K562 (cell line): Measurements from ENCODE around the gene MACROD2. TPM values are rescaled to one million over a fixed set of nuclear protein-coding genes. Genes with fewer than 3 reads are reported as not detected.

ENCODE experiments used
- ATAC-seq: fragments of 200-7000 bp; cut with Tn5 transposase; 3 replicates; pipeline ENCODE4 v1.9.1; 2020; ENCODE audit warnings: moderate library complexity
- BruUV-seq: library from RNA; stranded (reverse); fragments of 400-500 nt; replicated peaks from 2 replicates; lab custom pipeline; 2021; lab: Mats Ljungman, UMichigan
- CTCF ChIA-PET: fragments of 300-600 bp; formaldehyde crosslinking; extraction: SDS; loops from one replicate; lab custom pipeline; 2021; ENCODE audit warnings: low intra/inter-chr PET ratio; lab: Yijun Ruan, JAX
- POLR2A ChIA-PET: fragments of 300-600, 350-650 bp; sonication (Branson Sonifier 250); formaldehyde crosslinking; extraction: SDS; loops from one replicate; lab custom pipeline; 2021; ENCODE audit warnings: antibody characterized with exemption, inconsistent platforms; lab: Yijun Ruan, JAX
- DNase-seq, 4 experiments: peaks; one replicate each; pipeline versions ENCODE4 v3.0.0 to v3.0.0-alpha.2; 2011 to 2018; ENCODE audit warnings: low spot score in 3 of 4, mixed read lengths in 3 of 4; ENCODE audit errors: extremely low read depth in 1 of 4
- FAIRE-seq: peaks from 2 replicates; lab custom pipeline; 2011; peaks lifted over from hg19 to GRCh38; lab: Jason Lieb, UNC
- H2AFZ ChIP-seq: 2 replicates; pipeline ENCODE4 v1.6.0; 2011; ENCODE audit warnings: low read depth, low read length, control low read depth, inconsistent platforms
- H3K27ac ChIP-seq: fragments of 200-600 bp; 3 replicates; pipeline ENCODE4 v1.8.0; 2011; ENCODE audit warnings: low read depth, mild to moderate bottlenecking, control low read depth, inconsistent platforms, low read length, moderate library complexity, mixed read lengths; ENCODE audit errors: extremely low read depth
- H3K27me3 ChIP-seq, 2 experiments: fragments of 300-600 bp in 1 of 2; 2 replicates in 1 of 2; 3 replicates in 1 of 2; pipeline versions ENCODE4 v1.6.0 to v1.8.0; 2011; ENCODE audit warnings: inconsistent platforms in 2 of 2, low read length in 2 of 2, mild to moderate bottlenecking in 1 of 2, mixed read lengths in 1 of 2, moderate library complexity in 1 of 2; ENCODE audit not compliant: control insufficient read depth in 2 of 2, insufficient read depth in 2 of 2
- H3K36me3 ChIP-seq: fragments of 300-600 bp; 3 replicates; pipeline ENCODE4 v1.8.0; 2011; ENCODE audit warnings: mild to moderate bottlenecking, low read length, inconsistent platforms; ENCODE audit not compliant: control insufficient read depth, insufficient read depth
- H3K4me1 ChIP-seq, 2 experiments: fragments of 200-600 bp in 1 of 2; replicated peaks in 1 of 2; 2 replicates in 1 of 2; 3 replicates in 1 of 2; pipeline versions ENCODE4 v1.5.1 to v1.8.0; 2011; ENCODE audit warnings: inconsistent platforms in 2 of 2, low read length in 2 of 2, mild to moderate bottlenecking in 1 of 2, mixed read lengths in 1 of 2, moderate library complexity in 1 of 2; ENCODE audit not compliant: control insufficient read depth in 2 of 2, insufficient read depth in 2 of 2
- H3K4me2 ChIP-seq: 2 replicates; pipeline ENCODE4 v1.6.1; 2011; ENCODE audit warnings: low read length, control low read depth, inconsistent platforms, mixed read lengths; ENCODE audit not compliant: insufficient read depth
- H3K4me3 ChIP-seq: fragments of 200-600 bp; sonication (generic), shearing (Covaris generic); 2 replicates; pipeline ENCODE4 v1.5.1; 2016; ENCODE audit warnings: control low read depth, inconsistent platforms
- H3K79me2 ChIP-seq: fragments of 200-600 bp; 3 replicates; pipeline ENCODE4 v1.8.0; 2011; ENCODE audit warnings: low read length, inconsistent platforms; ENCODE audit not compliant: control insufficient read depth, insufficient read depth
- H3K9ac ChIP-seq, 2 experiments: 2 replicates each; pipeline versions ENCODE4 v1.6.0 to v1.6.1; 2011; ENCODE audit warnings: low read depth in 2 of 2, low read length in 2 of 2, control low read depth in 1 of 2, inconsistent platforms in 1 of 2, mild to moderate bottlenecking in 1 of 2, mixed read lengths in 1 of 2; ENCODE audit not compliant: insufficient read depth in 1 of 2
- H3K9me1 ChIP-seq: one replicate; pipeline ENCODE4 v1.6.0; 2011; ENCODE audit warnings: inconsistent platforms, mild to moderate bottlenecking, low read length, moderate library complexity; ENCODE audit not compliant: control insufficient read depth, insufficient read depth
- H3K9me3 ChIP-seq: replicated peaks from 2 replicates; pipeline ENCODE4 v1.5.1; 2011; ENCODE audit warnings: low read depth, low read length, inconsistent platforms; ENCODE audit not compliant: control insufficient read depth, insufficient read depth
- H4K20me1 ChIP-seq: replicated peaks from 2 replicates; pipeline ENCODE4 v1.6.1; 2011; ENCODE audit warnings: low read length, inconsistent platforms, mixed read lengths; ENCODE audit not compliant: control insufficient read depth, insufficient read depth
- ASH1L ChIP-seq: fragments of 450-650 bp; IDR thresholded peaks from 2 replicates; pipeline ENCODE4 v1.6.1; 2018; ENCODE audit warnings: borderline replicate concordance, mild to moderate bottlenecking, low read depth; ENCODE audit not compliant: partially characterized antibody
- DACH1 ChIP-seq: fragments of 450-650 bp; IDR thresholded peaks from 2 replicates; pipeline ENCODE4 v1.6.1; 2018; ENCODE audit not compliant: partially characterized antibody
- HOXB6 ChIP-seq: fragments of 250-450 bp; sonication (Bioruptor Pico); IDR thresholded peaks from 2 replicates; pipeline ENCODE4 v1.5.1; 2022; ENCODE audit warnings: mild to moderate bottlenecking, borderline replicate concordance
- MECOM ChIP-seq: fragments of 250-450 bp; sonication (Bioruptor Pico); IDR thresholded peaks from 2 replicates; pipeline ENCODE4 v1.8.0; 2022; ENCODE audit warnings: inconsistent platforms
- NR1H2 ChIP-seq: sonication (generic); formaldehyde crosslinking; IDR thresholded peaks from 2 replicates; pipeline ENCODE4 v1.4.0; 2020; ENCODE audit warnings: mild to moderate bottlenecking, missing genetic modification reagents
- POLR2B ChIP-seq: fragments of 450-650 bp; IDR thresholded peaks from 2 replicates; pipeline ENCODE4 v1.6.1; 2018; ENCODE audit warnings: low read depth; ENCODE audit not compliant: partially characterized antibody
- RBBP5 ChIP-seq: fragments of 200-600 bp; sonication (generic); IDR thresholded peaks from 2 replicates; pipeline ENCODE4 v1.6.1; 2012; ENCODE audit warnings: borderline replicate concordance, mild to moderate bottlenecking, low read length, control low read depth, inconsistent platforms; ENCODE audit not compliant: insufficient read depth, poor library complexity, severe bottlenecking
- RBM25 ChIP-seq: fragments of 200-400 bp; formaldehyde crosslinking; IDR thresholded peaks from 2 replicates; pipeline ENCODE4 v1.6.1; 2018; ENCODE audit warnings: low read length, low read depth, moderate library complexity; ENCODE audit not compliant: severe bottlenecking
- SIX5 ChIP-seq, 2 experiments: IDR thresholded peaks; 2 replicates each; pipeline ENCODE4 v1.6.1; 2011; ENCODE audit warnings: low read length in 2 of 2, borderline replicate concordance in 1 of 2, low read depth in 1 of 2, mild to moderate bottlenecking in 1 of 2, moderate library complexity in 1 of 2; ENCODE audit not compliant: insufficient read depth in 1 of 2
- SNIP1 ChIP-seq: fragments of 450-650 bp; IDR thresholded peaks from 2 replicates; pipeline ENCODE4 v1.7.1; 2017; ENCODE audit warnings: low read depth, mild to moderate bottlenecking
- SRSF7 ChIP-seq: fragments of 200-400 bp; formaldehyde crosslinking; optimal IDR thresholded peaks from 2 replicates; pipeline ENCODE3; 2017; ENCODE audit warnings: mild to moderate bottlenecking, low read depth, low read length
- TSC22D4 ChIP-seq: fragments of 450-650 bp; IDR thresholded peaks from 2 replicates; pipeline ENCODE4 v1.6.1; 2016; ENCODE audit warnings: missing genetic modification characterization, missing biosample characterization, control low read depth
- ZNF695 ChIP-seq: fragments of 450-650 bp; formaldehyde crosslinking; IDR thresholded peaks from 2 replicates; pipeline ENCODE4 v1.4.0; 2020; ENCODE audit warnings: mild to moderate bottlenecking, moderate library complexity
- ZSCAN32 ChIP-seq: fragments of 450-650 bp; formaldehyde crosslinking; IDR thresholded peaks from 2 replicates; pipeline ENCODE4 v1.4.0; 2020; ENCODE audit warnings: mild to moderate bottlenecking, moderate library complexity
- WGBS: fragments of 100-300 bp; shearing (Covaris generic); methylation state at CpG from one replicate; pipeline ENCODE4 v1.1.6; 2016; ENCODE audit warnings: low coverage, mixed read lengths; ENCODE audit not compliant: insufficient coverage; ENCODE audit errors: missing lambda C conversion rate; 5-methylcytosine and 5-hydroxymethylcytosine counted together
- in situ Hi-C: fragments of 300-500 bp; cut with MboI; formaldehyde crosslinking; loops from 4 replicates; pipeline ENCODE4 v1.15.0; 2018; ENCODE audit warnings: inconsistent platforms, mixed read lengths
- intact Hi-C: fragments of 100-400 bp; cut with micrococcal nuclease; formaldehyde crosslinking; loops from 2 replicates; pipeline ENCODE4 v1.14.2; 2022
- polyA plus RNA-seq, 8 experiments: library from polyadenylated mRNA; depleted of rRNA in 4 of 8; stranded (reverse) in 5 of 8; unstranded in 3 of 8; fragments of >200 nt; fragmentation: Nextera tagmentation in 2 of 8; fragmentation: Illumina TruSeq in 1 of 8; extraction: Ambion mirVana in 2 of 8; extraction: Trizol in 1 of 8; gene quantifications; 2 replicates each; pipeline versions ENCODE4 v1.2.1 to v1.2.3, GENCODE V29; 2011 to 2014; ENCODE audit warnings: inconsistent platforms in 1 of 8, missing spikeins in 1 of 8
- total RNA-seq, 7 experiments: library from RNA; depleted of rRNA in 6 of 7; stranded (reverse); fragments of >200 nt in 6 of 7; fragmentation: Illumina TruSeq in 2 of 7; extraction: Trizol in 2 of 7; gene quantifications; 2 replicates each; pipeline versions ENCODE4 v1.2.1 to v1.2.3, GENCODE V29; 2011 to 2021; ENCODE audit warnings: low replicate concordance in 1 of 7
- TF ChIP-seq, protein P1 (sequence below): fragments of 450-650 bp; formaldehyde crosslinking; IDR thresholded peaks from 2 replicates; pipeline ENCODE4 v1.4.0; 2022; ENCODE audit warnings: mild to moderate bottlenecking, moderate library complexity
- TF ChIP-seq, protein P2 (sequence below): fragments of 450-650 bp; formaldehyde crosslinking; conservative IDR thresholded peaks from 2 replicates; pipeline ENCODE4 v1.4.0; 2022; ENCODE audit warnings: mild to moderate bottlenecking, missing genetic modification characterization

MACROD2 gene
- total and polyA plus RNA-seq, 9 of the 15 experiments (the other 6 are each of a cell fraction or from before 2014, with no cell fraction given) = not detected

DNA sequence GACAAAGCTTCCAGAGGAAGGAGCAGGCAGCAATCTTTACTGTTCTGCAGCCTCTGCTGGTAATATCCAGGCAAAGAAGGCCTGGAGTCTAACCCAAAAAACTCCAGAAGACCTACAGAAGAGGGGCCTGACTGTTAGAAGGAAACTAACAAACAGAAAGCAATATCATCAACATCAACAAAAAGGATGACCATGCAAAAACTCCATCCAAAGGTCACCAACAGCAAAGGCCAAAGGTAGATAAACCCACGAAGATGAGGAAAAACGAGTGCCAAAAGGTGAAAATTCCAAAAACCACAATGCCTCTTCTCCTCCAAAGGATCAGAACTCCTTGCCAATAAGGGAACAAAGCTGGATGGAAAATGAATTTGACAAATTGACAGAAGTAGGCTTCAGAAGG, 811.9 kb downstream of the MACROD2 start:
- 0% methylated on average over 2 of the region's 2 CpGs for WGBS
- Histone ChIP-seq H3K79me2 (no peaks in the 10 kb centered on the region), H3K4me3 (no peak overlapping the region), H3K27ac (no peak overlapping the region), H3K27me3 (no peaks in the 10 kb centered on the region), H3K4me2 (no peak overlapping the region), H4K20me1 (no peaks in the 10 kb centered on the region), H3K36me3 (no peaks in the 10 kb centered on the region), H3K9me1 (no peaks in the 10 kb centered on the region), H3K9me3 (no peaks in the 10 kb centered on the region), H2AFZ (no peak overlapping the region), H3K4me1 (no peaks in the 10 kb centered on the region), H3K9ac (no peak overlapping the region)
- intact Hi-C loops = no loop called here
- no TSS peak for BruUV-seq
- no peak for DNase-seq
- ChIA-PET POLR2A (no interaction called here), CTCF (no interaction called here)
- no peak for FAIRE-seq
- no peak for TF ChIP-seq NR1H2 (CRISPR knock-in tag)
- no peak for TF ChIP-seq ZNF695
- in situ Hi-C loops = no loop called here
- no peak for ATAC-seq

DNA sequence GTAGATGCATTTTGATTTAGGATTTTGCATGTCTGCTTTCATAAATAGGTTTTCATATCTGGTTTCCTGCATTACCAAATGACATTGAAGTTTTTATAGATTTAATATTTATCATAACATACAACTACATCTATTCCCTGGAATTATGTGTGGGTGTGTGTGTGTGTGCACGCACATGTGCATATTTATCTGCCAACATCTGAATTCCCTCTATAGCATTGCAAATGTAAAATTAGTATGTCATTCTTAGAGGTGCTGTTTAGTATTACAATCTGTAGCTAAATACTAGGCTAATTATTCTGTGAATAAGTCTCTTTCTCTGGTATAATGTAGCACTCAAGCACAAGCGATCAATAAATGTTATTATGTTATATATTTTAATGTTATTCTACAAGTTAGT, 820.0 kb downstream of the MACROD2 start:
- FAIRE-seq = no peak
- TF ChIP-seq SIX5 (IDR thresholded peaks at IDR 0.05; ENCODE audit: borderline replicate concordance in 1 of 2, insufficient read depth in 1 of 2, low read depth in 1 of 2, low read length in 2 of 2) (no peak), POLR2B (no peak), RBBP5 (no peak), RBM25 (no peak), ZSCAN32 (CRISPR knock-in tag) (no peak), DACH1 (no peak), MECOM (CRISPR knock-in tag) (no peak), SRSF7 (no peak), SNIP1 (no peak), ASH1L (no peak), TSC22D4 (tag) (no peak), HOXB6 (no peak)
- TF ChIP-seq, protein P1, sequence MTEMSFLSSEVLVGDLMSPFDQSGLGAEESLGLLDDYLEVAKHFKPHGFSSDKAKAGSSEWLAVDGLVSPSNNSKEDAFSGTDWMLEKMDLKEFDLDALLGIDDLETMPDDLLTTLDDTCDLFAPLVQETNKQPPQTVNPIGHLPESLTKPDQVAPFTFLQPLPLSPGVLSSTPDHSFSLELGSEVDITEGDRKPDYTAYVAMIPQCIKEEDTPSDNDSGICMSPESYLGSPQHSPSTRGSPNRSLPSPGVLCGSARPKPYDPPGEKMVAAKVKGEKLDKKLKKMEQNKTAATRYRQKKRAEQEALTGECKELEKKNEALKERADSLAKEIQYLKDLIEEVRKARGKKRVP (CRISPR knock-in tag) = no peak
- TF ChIP-seq, protein P2, sequence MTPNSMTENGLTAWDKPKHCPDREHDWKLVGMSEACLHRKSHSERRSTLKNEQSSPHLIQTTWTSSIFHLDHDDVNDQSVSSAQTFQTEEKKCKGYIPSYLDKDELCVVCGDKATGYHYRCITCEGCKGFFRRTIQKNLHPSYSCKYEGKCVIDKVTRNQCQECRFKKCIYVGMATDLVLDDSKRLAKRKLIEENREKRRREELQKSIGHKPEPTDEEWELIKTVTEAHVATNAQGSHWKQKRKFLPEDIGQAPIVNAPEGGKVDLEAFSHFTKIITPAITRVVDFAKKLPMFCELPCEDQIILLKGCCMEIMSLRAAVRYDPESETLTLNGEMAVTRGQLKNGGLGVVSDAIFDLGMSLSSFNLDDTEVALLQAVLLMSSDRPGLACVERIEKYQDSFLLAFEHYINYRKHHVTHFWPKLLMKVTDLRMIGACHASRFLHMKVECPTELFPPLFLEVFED (CRISPR knock-in tag) = no peak

More for the DNA sequence above, 820.0 kb downstream of the MACROD2 start:
- Histone ChIP-seq H2AFZ (no peak overlapping the region), H3K79me2 (no peaks in the 10 kb centered on the region), H3K9me3 (no peaks in the 10 kb centered on the region), H3K36me3 (no peaks in the 10 kb centered on the region), H3K4me2 (no peak overlapping the region), H4K20me1 (no peaks in the 10 kb centered on the region), H3K27me3 (no peaks in the 10 kb centered on the region), H3K4me1 (no peaks in the 10 kb centered on the region), H3K9ac (no peak overlapping the region), H3K9me1 (no peaks in the 10 kb centered on the region), H3K27ac (no peak overlapping the region), H3K4me3 (no peak overlapping the region)
- POLR2A ChIA-PET = no interaction called here
- intact Hi-C loops = no loop called here
- BruUV-seq = no TSS peak
- in situ Hi-C loops = no loop called here
- DNase-seq = no peak
- CTCF ChIA-PET = no interaction called here
- ATAC-seq = no peak
- WGBS = 0% methylated on average over 2 of the region's 2 CpGs
